IPS-11a (cell line): ENCODE results near the gene PTGES.
"Not testable (repeated sequence)": the region's sequence is repeated elsewhere in the genome, so short reads cannot be mapped to it uniquely, and the experiment has no call there.

Source experiments
- H3K4me3 ChIP-seq: one replicate; pipeline ENCODE4 v1.5.1; 2013; ENCODE audit warnings: low read depth, low read length, control low read depth

The PTGES gene

GRCh38 chr9:129752900-129753729, at the start of gene PTGES:
Gene PTGES (minus strand): TSS chr9:129753042. CDS start chr9:129753012, 30 bp downstream.
- H3K4me3 ChIP-seq = no peak within 1 kb of the TSS

GRCh38 chr9:129801504-129801903, 48.7 kb upstream of the PTGES start:
- no peak overlapping the region for H3K4me3 ChIP-seq

- H3K4me3 ChIP-seq = no peak overlapping the region
Observed at GRCh38 chr9:129798973-129799372, 46.1 kb upstream of the PTGES start.

GRCh38 chr9:129796029-129796428, 43.2 kb upstream of the PTGES start:
- not testable (repeated sequence) for H3K4me3 ChIP-seq

- no peak overlapping the region for H3K4me3 ChIP-seq
Observed at GRCh38 chr9:129794549-129794948, 41.7 kb upstream of the PTGES start.

- no peak overlapping the region for H3K4me3 ChIP-seq
Observed at GRCh38 chr9:129786481-129786880, 33.6 kb upstream of the PTGES start.

GRCh38 chr9:129785866-129786265, 33.0 kb upstream of the PTGES start:
- no peak overlapping the region for H3K4me3 ChIP-seq

GRCh38 chr9:129784970-129785369, 32.1 kb upstream of the PTGES start:
- H3K4me3 ChIP-seq = not testable (repeated sequence)

GRCh38 chr9:129783516-129784361, 30.9 kb upstream of the PTGES start:
- H3K4me3 ChIP-seq = no peak overlapping the region

GRCh38 chr9:129781981-129782380, 29.1 kb upstream of the PTGES start:
- no peak overlapping the region for H3K4me3 ChIP-seq

- no peak overlapping the region for H3K4me3 ChIP-seq
Observed at GRCh38 chr9:129781131-129781530, 28.3 kb upstream of the PTGES start.

- no peak overlapping the region for H3K4me3 ChIP-seq
Observed at GRCh38 chr9:129779560-129780190, 26.8 kb upstream of the PTGES start.

- no peak overlapping the region for H3K4me3 ChIP-seq
Observed at GRCh38 chr9:129778469-129778868, 25.6 kb upstream of the PTGES start.

GRCh38 chr9:129777769-129778130, 24.9 kb upstream of the PTGES start:
- H3K4me3 ChIP-seq = no peak overlapping the region

- H3K4me3 ChIP-seq = no peak overlapping the region
Observed at GRCh38 chr9:129776938-129777768, 24.3 kb upstream of the PTGES start.

GRCh38 chr9:129776566-129776937, 23.7 kb upstream of the PTGES start:
- no peak overlapping the region for H3K4me3 ChIP-seq

GRCh38 chr9:129776096-129776495, 23.3 kb upstream of the PTGES start:
- not testable (repeated sequence) for H3K4me3 ChIP-seq

- H3K4me3 ChIP-seq = no peak overlapping the region
Observed at GRCh38 chr9:129775448-129775798, 22.6 kb upstream of the PTGES start.

GRCh38 chr9:129774791-129775447, 22.1 kb upstream of the PTGES start:
- H3K4me3 ChIP-seq = no peak overlapping the region
